CD4-positive, alpha-beta T cell treated with Interleukin-4 for 1 hour (primary cell): ENCODE data around the gene GALNT9.

ENCODE experiments used
- DNase-seq, 2 donors: peaks; one replicate each; pipeline ENCODE4 v3.0.0-alpha.2; 2020 to 2022

The GALNT9 gene

DNA sequence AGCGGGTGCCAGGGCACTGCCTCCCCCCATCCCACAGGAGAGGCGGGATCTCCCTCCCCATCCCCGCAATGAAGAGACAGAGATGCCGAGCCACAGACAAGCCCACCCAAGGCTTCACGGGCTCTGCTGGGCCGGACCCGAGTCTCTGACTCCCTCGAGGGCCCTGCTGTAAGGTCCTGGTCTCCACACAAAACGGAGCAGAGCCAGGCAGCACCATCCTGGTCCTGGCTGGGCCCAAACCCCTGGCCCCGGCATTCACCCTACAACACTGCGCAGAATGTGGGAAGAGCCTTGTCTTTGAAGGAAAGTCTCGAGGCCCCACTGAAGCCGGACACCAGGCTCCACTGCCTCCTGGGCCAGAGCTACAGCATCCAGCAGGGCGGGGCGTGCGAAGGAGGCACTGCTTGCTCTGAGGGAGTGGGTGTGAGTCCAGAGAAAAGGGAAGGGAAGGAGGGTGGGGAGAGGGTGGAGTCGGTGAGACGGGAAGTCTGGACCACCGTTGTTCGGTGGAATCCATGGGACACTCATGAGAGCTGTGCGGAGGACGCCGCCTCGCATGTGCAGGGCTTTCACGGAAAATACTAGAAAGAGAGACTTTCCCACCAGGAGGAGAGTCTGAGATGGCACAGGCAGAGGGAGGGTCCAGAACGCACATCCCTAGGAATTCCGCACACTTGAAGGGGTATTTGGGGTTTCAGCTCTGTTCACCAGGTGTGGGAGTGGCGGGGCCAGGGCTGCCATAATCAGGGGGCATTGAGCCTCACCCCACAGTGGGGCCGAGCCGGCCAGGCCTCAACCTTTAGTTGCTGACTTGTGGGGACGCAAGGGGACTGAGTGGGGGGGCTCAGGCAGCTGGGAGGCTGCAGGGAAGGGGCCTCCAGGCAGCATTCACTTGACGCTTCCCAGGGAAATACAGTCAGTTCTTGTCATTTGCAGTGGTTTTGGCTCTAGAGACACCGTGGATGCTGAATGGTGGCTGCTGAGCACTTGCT is 36.8 kb downstream of the GALNT9 start:
- no peak for DNase-seq

DNA sequence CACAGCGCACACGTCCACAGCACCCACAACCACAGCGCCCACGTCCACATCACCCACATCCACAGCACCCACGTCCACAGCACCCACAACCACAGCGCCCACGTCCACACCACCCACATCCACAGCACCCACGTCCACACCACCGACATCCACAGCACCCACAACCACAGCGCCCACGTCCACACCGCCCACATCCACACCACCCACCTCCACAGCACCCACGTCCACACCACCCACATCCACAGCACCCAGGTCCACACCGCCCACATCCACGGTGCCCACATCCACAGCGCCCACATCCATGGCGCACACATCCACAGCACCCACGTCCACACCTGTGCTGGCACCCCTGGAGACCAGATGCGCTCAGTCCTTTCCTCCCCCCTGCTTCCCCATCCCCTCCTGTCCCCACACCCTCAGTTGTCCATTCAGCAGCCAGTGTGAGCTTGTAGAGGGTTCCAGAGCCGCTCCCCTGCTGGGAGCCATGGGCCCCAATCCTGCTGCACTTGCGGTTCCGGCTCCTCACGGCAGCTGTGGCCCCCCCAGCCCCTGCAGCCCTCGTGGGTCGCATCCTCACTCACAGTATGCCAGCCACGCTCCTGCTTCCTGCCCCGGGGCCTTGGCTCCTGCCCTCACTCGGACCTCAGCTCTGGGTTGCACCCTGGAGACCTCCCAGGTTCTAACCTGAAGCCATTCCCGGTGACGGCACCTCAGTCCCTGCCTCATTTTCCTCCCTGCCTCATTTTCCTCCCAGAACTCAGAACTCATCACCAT is 37.8 kb downstream of the GALNT9 start:
- no peak for DNase-seq

DNA sequence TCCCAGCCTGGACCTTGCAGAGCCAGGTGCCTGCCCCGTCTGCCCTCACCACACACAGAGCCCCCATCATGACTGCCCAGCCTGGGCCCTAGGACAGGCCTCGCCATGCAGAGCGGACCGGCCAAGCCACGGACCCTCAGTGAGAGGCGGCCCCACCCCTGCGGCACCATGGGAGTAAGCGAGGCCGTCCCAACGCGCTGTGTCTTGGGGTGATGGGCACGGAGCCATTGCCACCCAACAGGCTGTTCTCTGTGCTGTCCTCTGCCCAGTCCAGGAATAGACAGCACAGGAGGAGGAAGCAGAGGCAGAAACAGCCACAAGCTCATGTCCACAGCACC is 39.2 kb downstream of the GALNT9 start:
- DNase-seq, result no peak

DNA sequence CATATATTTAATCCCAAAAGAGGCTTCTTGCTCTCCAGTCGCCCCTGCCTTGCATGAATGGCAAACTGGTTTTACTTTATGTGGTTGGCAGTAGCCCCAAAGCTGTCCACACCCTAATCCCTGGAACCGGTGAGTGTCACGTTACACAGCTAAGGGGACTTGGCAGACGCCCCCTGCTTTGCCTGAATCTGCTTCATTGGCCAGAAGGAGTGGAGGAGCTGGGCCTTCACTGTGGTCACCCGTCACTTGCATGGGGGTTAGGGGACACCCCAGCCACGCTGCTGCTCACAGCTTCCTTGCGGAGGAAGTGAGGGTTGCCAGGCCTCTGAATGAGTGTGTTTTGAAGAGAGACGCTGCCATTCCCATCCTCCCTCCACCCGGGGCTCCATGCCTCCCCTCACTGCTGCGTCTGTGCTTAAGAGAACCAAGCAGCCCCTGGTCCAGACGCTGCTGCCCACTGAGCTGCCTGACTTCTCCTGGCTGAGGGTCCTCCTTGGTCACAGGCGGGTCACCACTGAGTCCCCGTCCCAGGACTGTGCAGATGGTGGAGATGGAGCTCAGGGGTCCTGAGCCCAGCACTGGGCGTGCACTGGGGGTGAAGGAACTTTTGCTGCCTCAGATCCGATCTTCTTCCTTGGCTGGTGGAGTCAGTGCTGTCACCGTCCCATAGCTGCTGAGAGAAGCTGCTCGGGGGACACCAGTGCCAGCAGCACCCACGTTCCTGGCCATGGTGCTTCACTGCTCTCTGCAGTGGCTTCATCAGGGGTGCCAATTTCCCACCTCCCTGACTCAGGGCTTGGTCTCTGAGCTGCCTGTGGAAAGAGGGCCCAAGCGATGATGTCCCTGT is 39.8 kb downstream of the GALNT9 start:
- no peak for DNase-seq

DNA sequence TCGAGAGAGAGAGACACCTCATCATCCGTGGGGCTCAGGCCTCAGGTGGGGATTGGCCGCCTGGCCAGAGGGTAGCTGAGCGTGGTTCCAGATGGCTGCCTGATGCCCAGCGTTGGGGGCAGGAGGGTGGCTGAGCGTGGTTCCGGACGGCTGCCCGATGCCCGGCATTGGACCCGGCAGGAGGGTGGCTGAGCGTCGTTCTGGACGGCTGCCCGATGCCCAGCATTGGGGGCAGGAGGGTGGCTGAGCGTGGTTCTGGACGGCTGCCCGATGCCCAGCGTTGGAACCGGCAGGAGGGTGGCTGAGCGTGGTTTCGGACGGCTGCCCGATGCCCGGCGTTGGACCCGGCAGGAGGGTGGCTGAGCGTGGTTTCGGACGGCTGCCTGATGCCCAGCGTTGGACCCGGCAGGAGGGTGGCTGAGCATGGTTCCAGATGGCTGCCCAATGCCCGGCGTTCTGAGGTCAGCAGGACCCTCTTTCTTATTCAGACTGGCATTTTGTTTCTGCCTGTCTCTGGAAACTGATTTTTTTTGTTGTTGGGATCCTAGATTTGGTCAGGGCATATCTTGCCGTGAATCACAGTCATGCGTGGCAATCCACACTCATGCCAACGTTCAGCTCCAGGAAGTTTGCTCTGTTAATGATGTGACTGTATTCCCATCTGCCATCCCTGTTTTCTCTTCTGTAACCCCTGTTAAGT is 40.7 kb downstream of the GALNT9 start:
- DNase-seq, result no peak

DNA sequence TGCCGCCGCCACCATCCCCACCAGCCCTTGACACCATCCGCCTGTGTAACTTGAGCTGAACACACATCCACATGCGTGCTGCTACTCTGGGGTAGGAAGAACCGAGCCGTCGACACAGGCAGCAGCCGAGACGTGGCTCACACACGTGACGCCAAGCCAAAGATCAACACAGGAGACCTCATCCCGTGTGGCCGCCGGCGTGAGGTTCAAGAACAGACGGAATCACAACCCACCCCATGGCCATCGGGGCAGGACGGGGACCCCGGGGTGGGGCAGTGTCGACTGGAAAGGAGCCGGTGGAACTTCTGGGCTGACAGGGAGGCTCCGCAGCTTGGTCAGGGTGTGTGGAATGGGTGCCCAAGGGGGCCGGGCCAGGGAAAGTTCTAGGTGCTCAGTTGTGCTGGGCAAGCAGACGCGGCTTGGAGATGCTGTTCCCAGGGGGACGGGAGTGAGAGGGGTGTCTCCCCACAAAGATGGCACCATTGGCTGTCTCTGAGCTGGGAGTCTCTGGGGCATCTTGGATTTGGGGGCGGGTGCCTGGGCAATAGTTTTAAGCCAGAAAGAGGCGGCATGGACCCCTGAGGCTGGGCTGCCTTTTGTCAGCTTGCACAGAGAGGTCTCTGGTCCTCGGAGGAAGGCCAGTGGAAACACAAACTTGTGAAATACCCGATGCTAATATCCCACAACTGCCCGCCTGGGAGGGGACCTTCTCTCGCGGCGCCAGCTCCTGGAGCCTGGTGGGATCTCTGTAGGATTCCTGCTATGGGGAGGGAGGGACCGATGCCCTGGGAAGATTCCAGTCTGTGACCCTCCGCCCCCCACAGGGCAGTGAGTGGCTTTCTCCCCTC is 41.8 kb downstream of the GALNT9 start:
- no peak for DNase-seq

DNA sequence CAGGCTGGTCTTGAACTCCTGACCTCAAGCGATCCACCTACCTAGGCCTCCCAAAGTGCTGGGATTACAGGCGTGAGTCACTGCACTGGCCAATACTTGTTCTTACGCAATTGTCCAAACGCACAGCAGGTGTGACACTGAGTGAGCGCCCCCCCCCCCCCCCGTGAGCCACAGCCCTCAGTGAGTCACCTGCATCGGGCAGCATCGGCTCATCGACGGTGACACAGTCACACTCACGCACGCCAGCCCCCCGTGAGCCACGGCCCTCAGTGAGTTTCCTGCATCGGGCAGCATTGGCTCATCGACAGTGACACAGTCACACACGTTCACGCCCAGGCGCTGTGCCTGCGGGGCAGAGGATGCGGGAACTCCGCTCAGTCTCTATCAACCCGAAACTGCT is 42.5 kb downstream of the GALNT9 start:
- no peak for DNase-seq

DNA sequence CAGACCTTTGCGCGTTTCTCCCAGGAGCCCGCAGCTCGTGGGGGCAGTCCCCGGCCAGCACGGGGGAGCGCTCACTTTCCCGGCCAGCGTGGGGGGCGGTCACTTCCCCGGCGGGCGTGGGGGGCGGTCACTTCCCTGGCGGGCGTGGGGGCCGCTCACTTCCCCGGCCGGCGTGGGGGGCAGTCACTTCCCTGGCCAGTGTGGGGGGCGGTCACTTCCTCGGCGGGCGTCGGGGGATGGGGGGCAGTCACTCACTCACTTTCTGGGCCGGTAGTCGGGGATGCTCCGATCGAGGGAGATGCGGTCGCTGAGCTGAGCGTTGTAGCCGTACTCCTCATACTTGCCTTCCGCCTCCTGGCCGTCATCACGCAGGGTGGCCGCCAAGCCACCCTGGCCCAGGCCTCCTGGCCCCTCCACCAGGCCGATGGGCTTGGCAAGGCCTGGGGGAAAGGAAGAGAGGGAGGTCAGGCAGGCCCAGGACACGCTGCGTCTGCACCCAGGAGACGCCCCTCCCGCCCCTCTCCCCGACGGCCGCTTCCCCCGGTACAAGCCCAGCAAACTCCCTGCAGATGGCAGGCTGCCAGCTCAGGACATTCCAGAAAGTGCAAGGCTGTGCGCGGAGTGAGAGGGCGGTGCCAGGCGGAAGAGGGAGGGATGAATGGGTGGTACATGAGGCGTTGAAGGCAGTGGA is 43.3 kb downstream of the GALNT9 start:
- no peak for DNase-seq

DNA sequence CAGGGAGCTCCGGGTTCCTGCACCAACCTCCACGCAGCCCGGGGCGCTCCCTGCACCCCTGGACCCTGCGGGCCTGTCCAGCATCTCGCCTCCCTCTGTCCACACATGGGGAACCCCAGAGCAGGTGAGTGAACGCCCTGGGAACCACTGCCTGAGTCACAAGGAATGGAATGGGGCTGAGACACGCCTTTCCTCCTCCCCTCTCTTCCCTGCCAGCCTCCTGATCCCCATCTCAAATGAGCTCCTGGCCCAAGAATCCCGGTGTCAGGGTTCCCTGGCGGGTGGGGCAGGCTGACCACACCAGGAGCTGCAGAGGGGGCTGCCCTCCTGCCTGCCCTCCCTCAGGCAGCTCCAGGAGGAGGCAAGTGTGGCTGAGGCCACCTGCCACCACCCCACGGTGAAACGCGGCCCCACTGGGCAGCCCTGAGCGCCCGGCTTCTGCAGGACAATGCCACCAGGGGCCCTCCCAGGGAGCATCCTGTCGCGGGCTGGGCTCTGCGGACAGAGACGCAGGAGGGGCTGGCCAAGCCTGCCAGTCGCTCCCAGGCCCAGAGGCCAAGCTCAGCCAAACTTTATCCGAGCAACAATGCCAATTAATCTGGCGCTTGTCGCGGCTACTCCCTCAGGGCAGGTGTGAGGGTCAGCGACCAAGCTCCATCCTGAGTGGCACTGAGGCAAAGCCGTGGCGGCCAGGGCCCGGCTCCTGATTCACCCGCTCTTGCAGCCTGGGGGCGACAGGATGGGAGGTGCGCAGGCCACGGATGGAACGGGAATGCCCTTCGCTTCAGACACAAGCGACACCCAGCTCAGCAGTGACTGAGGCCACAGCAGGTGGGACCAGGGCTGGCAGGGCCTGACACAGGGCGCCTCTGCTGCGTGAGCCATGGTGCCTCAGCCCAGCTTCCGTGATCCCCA is 44.3 kb downstream of the GALNT9 start:
- no peak for DNase-seq

DNA sequence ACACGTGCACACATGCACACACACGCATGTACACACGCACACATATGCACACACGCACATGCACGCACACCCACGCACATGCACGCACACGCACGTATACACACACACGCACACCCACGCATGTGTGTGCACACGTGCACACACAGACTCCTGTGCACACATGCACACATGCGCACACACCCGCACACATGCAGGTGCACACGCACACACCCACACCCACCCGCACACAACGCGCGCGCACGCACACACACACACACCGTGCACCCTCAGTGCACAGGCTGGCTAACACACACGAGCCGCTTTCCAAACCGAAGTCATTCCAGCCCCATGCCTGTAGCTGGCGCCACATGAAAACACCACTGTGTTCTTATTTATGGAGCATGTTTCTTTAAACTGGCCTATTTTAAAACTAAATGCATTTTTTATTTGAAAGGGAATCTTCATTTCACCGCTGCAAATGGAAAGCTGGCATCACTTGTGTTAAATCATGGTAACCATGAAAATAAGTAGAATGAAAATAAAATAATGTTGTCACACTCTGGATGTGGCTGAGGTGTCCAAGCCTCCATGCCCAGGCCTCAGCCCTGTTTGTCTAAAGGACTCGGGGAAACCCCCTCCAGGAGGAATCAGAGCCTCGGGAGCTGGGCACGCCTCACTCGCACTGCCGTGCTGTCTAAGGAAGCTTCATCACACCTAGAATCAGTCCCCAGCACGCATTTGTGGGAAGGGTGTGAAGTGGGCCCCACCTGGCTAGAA is 45.1 kb downstream of the GALNT9 start:
- DNase-seq, result no peak

DNA sequence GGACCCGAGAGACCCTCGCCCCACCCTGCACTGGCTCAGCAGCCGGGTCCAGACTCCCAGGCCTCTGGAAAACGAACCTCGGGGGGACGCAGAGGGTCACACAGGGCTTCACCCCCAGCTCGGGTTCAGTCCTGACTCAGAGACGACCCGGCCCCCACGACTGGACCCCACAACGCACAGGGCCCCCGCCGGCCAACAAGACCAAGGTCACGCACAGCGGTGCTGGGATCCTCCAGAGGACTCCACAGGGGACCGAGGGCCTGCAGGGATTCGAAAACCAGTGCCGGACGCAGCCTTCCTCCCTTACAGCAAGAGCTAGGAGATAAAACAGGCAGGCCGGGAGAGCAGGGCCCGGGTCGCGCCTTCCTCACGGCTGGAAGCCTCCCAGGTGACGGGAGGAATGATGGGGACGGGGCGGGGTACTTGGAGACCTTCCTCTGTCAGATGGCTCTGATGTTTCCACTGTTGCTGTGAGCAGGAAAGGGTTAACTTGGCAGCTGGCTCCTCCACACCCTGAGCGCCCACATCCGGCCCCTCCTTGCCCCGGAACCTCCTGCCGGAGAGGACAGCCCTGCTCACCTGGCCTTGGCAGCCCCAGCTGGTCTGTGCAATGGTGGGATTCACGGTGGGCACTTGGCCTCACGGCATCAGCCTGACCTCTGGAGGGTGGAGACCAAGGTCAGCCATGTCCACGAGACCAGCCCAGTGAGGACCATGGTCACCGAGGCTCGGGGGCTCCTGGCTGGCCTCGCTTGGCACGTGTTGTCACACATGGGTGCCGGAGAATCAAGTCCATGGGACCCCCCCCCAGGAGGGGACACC is 46.2 kb downstream of the GALNT9 start:
- DNase-seq, result peak in 1 of 2 donors; percentile 33

DNA sequence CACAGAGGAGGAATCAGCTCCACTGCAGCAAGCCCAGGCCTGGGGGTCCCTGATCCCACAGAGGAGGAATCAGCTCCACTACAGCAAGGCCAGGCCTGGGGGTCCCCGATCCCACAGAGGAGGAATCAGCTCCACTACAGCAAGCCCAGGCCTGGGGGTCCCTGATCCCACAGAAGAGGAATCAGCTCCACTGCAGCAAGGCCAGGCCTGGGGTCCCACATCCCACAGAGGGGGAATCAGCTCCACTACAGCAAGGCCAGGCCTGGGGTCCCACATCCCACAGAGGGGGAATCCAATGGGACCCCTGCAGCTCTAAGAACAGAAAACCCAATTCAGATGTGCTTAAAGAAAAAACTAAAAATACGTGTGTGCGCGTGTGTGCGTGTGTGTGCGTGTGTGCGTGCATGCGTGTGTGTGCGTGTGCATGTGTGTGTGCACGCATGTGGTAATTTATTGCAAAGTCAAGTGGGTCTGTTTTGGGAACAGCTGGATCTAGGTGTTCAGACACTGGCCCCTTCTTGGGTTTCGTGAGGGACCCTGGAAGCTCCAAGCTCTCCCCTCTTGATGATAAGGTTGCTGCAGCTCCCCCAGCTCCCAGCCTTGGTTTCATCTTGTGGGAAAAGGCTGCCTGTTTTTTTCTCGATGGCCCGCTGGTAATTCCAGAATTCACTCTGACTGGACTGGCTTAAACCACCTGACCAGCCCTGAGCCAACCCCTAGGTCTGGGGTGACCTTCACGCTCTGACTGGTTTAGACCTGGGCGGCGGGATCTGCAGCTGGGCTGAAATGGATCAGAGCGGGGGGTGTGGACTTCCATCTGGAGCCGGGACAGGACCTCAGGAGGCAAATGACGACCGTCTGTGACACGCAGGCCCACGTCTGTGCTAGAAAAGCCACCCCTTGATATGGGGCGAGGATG is 47.1 kb downstream of the GALNT9 start:
- DNase-seq, result no peak

DNA sequence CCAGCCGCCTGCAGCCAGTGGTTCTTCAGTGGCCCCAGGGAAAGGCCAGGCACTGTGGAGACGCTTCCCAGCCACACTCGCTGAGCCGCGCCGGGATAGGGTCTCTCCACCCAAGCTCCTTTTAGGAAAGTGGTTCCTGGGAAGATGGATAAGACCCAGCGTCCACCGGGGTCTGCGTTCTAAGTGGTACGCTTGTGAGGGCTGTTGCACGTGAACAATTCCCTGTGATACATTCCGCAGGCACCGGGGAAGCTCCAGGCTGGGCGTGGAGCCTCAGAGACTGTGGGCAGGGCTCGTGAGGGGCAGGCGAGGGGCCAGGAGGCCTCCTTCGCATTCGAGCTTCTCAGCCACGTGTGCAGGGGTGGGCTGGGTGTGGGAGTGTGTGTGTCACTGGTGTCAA is 48.4 kb downstream of the GALNT9 start:
- no peak for DNase-seq

DNA sequence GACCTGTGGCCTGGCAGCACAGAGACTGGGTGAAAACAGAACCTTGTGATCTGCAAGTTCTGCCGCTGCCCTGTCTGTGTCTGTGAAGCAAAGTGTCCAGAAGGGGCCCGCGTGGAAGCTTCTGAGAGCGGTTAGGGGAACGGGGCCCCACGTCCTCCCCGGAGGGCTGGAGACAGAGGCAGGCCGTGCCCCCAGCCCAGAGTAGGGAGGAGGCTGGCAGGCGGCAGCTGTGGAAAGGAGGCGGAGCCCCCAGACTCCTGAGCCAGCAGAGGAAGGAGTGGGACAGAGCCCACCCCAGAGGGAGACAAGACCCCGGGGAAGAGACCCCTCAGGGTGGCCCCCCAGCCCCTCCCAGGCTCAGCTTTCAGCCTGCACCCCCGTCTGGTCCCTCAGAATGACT is 49.0 kb downstream of the GALNT9 start:
- no peak for DNase-seq

DNA sequence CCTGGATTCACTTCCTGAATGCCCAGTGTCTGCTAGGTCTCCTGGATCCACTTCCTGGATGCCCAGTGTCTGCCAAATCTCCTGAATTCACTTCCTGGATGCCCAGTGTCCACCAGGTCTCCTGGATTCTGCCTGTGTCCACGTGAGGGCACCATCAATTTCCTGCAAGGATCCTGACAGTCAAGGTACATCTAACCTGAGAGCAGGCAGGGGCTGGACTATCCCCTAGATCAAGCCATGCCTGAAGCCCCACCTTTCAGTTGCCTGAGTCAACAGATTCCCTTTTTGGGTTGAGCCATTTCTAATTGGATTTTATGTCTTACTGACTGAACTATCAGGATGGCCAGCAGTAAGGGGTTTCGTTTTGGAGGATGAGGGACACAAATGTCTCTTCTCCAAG is 49.5 kb downstream of the GALNT9 start:
- no peak for DNase-seq

DNA sequence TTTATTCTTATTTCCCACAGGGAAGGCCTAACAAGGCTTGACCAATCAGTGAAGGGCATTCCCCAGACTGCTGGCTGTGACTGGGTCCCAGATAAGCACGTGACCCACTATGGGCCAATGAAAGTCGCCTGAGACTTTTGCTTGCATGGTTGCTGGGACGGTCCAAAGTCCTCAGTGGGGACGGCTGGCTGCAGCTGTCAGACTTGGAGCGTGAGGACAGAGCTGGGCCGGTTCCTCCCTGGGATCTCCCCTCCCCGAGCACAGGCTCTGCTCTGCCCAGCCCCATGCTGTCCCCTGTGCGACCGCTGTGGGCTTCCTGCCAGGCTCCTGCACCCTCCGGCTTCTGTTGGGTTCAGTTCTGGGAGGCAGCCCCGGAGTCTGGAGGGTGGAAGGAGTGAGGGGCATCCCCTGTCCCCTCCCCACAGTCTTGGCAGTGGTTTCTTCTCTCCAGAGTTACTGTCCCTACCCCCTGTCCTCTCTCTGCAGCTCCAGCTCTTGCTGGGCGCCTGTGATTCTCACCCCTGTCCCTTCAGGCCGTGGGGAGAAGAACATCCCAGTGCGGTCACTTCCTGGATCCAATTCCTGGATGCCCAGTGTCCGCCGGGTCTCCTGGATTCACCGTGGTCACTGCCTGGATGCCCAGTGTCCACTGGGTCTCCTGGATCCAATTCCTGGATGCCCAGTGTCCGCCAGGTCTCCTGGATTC is 50.1 kb downstream of the GALNT9 start:
- DNase-seq, result no peak
